Chondrocyte (in vitro differentiated cells): Measurements from ENCODE around the gene KLF11. TPM values are rescaled to one million over a fixed set of nuclear protein-coding genes. Genes with fewer than 3 reads are reported as not detected.

ENCODE experiments used
- DNase-seq: peaks from one replicate; pipeline ENCODE4 v3.0.0; 2021; ENCODE audit warnings: mixed read lengths, low spot score
- H3K27ac Mint-ChIP-seq: one replicate; pipeline ENCODE4 v1.8.0; 2021; ENCODE audit warnings: mild to moderate bottlenecking, moderate library complexity, mixed read lengths; ENCODE audit not compliant: unreplicated experiment
- H3K27me3 Mint-ChIP-seq: 2 replicates; pipeline ENCODE4 v1.8.0; 2021; ENCODE audit warnings: low read depth, mixed read lengths
- H3K36me3 Mint-ChIP-seq: 2 replicates; pipeline ENCODE4 v1.8.0; 2021; ENCODE audit warnings: low read depth, mixed read lengths
- H3K4me1 Mint-ChIP-seq: 2 replicates; pipeline ENCODE4 v1.8.0; 2021; ENCODE audit warnings: low read depth, mild to moderate bottlenecking, mixed read lengths
- H3K4me3 Mint-ChIP-seq: one replicate; pipeline ENCODE4 v1.8.0; 2021; ENCODE audit warnings: mild to moderate bottlenecking, moderate library complexity, mixed read lengths; ENCODE audit not compliant: unreplicated experiment
- H3K9me3 Mint-ChIP-seq: 2 replicates; pipeline ENCODE4 v1.8.0; 2021; ENCODE audit warnings: low read depth, mixed read lengths
- total RNA-seq: library from RNA; stranded (reverse); gene quantifications from 3 replicates; pipeline ENCODE4 v1.2.1, GENCODE V29; 2021
- TF ChIP-seq, protein P1 (sequence below): fragments of 200-600 bp; sonication (generic); IDR thresholded peaks from 2 replicates; pipeline ENCODE4 v1.5.0; 2021; ENCODE audit warnings: antibody characterized with exemption, mild to moderate bottlenecking, moderate library complexity

KLF11 gene
- total RNA-seq, 1 donor from 2014 or later, result 15.2 TPM

DNA sequence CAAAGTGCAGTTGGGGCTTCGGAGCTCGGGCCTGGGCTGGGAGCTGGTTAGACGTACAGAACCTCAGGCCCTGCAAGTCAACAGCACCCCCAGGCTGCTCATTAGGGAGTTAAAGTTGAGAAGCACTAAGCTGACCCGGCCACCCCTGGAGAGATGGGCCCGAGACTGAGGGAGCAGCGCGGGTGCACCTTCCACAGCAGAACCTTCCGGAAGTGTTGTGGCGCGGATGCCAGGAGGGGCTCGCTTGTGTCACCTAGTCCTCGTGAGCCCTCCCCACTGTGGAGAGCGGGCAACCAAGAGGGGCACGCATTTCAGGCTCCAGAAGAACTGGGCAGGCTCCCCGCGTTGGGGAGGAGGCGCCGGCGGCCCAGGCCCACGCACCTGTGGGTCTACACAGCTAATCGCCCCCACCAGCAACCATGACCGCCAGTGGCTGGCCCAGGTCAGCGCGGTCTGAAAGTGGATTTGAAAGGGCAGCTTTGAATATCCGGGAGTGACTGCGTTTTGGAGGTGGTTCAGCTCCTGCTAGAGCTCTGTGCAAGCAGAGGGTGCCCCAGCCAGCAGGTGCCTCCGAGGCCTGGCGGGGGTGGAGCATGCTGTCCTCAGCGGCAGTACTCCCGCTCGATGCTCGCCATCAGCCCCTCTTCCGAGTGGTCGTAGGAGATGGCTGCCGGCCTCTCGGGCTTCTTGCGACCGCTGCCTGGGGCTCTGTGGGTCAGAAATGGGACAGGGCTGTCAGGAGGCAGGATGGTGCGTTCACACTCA lies 15.1 kb downstream of the KLF11 start:
- H3K27ac Mint-ChIP-seq, result no peak overlapping the region
- no peak overlapping the region for H3K4me3 Mint-ChIP-seq
- H3K36me3 Mint-ChIP-seq, result peaks cover 5% of the 10 kb centered on the region
- peaks cover 13% of the 10 kb centered on the region for H3K4me1 Mint-ChIP-seq
- H3K9me3 Mint-ChIP-seq, result no peaks in the 10 kb centered on the region
- no peaks in the 10 kb centered on the region for H3K27me3 Mint-ChIP-seq
- DNase-seq, result peak; percentile 82
- TF ChIP-seq, protein P1, sequence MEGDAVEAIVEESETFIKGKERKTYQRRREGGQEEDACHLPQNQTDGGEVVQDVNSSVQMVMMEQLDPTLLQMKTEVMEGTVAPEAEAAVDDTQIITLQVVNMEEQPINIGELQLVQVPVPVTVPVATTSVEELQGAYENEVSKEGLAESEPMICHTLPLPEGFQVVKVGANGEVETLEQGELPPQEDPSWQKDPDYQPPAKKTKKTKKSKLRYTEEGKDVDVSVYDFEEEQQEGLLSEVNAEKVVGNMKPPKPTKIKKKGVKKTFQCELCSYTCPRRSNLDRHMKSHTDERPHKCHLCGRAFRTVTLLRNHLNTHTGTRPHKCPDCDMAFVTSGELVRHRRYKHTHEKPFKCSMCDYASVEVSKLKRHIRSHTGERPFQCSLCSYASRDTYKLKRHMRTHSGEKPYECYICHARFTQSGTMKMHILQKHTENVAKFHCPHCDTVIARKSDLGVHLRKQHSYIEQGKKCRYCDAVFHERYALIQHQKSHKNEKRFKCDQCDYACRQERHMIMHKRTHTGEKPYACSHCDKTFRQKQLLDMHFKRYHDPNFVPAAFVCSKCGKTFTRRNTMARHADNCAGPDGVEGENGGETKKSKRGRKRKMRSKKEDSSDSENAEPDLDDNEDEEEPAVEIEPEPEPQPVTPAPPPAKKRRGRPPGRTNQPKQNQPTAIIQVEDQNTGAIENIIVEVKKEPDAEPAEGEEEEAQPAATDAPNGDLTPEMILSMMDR, result no peak

DNA sequence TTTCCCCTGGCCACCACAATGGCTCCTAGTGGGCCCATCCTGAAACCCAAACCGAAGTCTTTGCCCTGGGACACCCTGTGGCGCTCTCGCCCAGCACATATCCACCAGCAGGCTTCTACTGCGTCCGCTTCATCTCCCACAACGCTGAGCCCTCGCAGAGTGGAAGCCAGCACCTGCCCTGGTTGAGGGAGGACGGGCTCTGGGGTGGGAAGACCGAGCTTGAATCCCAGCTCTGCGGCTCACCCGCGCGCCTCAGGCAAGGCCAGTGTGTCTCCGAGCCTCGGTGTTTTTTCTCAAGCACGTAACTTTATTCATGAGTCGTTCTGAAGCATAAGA lies 15.6 kb downstream of the KLF11 start:
- TF ChIP-seq, protein P1, result no peak
- Mint-ChIP-seq H3K27ac (no peak overlapping the region), H3K4me3 (no peak overlapping the region), H3K27me3 (no peaks in the 10 kb centered on the region), H3K9me3 (no peaks in the 10 kb centered on the region), H3K4me1 (peaks cover 13% of the 10 kb centered on the region), H3K36me3 (peaks cover 3% of the 10 kb centered on the region)
- peak; percentile 77 for DNase-seq

DNA sequence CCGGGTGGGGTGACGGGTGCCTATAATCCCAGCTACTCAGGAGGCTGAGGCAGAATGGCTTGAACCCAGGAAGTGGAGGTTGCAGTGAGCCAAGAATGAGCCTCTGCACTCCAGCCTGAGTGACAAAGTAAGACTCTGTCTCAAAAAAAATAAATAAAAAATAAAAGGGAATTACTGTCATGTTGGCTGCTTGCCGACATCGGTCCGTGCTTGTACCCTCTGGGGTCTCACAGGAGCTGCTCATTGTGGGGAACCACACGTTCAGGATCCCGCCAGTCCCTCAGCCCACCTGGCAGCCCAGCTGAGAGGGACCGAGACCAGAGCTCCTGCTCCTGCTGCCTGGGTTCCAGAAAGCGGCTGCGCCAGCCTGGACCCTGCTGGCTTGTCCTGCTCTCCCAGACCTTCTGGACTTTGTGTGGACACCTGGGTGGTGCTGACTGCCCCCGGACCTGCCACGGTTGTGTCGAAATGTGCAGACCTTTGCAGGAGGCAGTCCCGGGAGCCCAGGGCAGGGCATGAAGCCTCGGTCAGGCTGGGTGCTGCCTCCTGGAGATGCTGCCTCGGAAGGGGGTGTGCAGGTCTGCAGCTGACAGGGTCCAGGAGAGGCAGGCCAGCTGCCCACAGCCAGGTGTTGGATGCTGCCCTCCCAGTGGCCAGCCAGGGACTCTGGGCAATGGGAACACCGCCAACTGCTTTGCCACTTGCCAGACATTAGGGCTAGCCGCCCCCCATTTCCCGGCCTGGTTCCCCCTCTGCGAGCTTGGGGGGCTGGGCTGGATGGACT lies 16.4 kb downstream of the KLF11 start:
- no peaks in the 10 kb centered on the region for H3K9me3 Mint-ChIP-seq
- no peak overlapping the region for H3K4me3 Mint-ChIP-seq
- H3K4me1 Mint-ChIP-seq, result peaks cover 13% of the 10 kb centered on the region
- DNase-seq, result peak; percentile 86
- H3K27ac Mint-ChIP-seq, result no peak overlapping the region
- TF ChIP-seq, protein P1, result no peak
- H3K36me3 Mint-ChIP-seq, result no peaks in the 10 kb centered on the region
- no peaks in the 10 kb centered on the region for H3K27me3 Mint-ChIP-seq

DNA sequence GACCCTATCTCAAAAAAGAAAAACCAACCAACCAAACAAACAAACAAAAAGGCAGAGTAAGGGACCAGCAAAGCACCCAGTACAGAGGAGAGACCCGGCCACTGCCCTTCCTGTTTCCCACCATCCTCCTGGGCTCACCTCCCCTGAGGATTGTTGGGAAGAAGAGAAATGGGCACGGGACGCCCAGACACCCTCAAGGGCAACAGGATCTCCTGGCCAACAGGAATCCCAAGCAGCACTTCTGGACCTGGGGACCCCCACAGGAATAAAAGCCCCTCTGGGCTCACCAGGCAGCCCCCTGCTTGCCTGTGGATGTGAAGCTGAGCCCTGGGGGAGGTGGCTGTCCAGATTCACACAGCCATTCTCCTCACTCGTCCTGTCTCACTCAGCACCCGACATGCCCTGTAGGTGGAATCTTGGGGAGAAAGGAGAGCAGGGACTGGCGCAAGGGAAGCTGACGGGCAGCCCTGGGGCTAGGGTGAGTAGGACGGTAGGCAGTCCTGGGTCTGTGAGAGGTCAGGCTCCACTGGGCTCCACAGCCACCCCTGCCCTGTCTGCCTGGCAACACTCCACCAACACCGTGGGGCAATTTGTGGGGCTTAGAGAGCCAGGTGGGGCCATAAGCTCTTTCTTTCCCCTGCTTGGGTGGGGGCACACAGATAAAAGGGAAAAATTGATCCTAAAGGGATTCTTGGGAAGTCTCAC lies 18.0 kb downstream of the KLF11 start:
- Mint-ChIP-seq H3K36me3 (no peaks in the 10 kb centered on the region), H3K27me3 (no peaks in the 10 kb centered on the region), H3K4me1 (peaks cover 13% of the 10 kb centered on the region), H3K9me3 (no peaks in the 10 kb centered on the region), H3K27ac (no peak overlapping the region), H3K4me3 (no peak overlapping the region)
- DNase-seq, result peak; percentile 60
- TF ChIP-seq, protein P1, result no peak

DNA sequence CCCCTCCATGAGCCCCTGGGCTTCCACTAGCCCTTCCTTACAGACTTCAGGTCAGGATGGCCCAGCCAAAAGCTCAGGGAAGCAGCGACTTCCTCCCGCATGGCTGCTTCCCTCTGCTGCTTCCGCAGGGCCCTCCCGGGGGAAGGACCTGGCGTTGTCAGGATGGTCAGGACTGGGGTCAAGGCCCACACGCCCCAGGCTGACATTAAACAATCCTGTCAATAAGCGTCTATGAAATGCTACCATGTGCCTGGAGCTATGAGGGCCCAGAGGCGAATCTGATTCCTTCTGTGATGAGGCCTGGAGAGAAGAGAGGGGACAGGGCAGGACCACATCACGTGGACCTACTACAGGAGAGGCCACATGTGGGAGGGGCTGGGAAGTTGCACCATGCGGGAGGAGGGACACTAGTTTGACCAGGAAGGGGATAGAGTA lies 19.6 kb downstream of the KLF11 start:
- no peaks in the 10 kb centered on the region for H3K27me3 Mint-ChIP-seq
- H3K36me3 Mint-ChIP-seq, result peaks cover 3% of the 10 kb centered on the region
- no peak overlapping the region for H3K4me3 Mint-ChIP-seq
- H3K9me3 Mint-ChIP-seq, result peaks cover 4% of the 10 kb centered on the region
- TF ChIP-seq, protein P1, result no peak
- no peak overlapping the region for H3K27ac Mint-ChIP-seq
- H3K4me1 Mint-ChIP-seq, result peaks cover under 1% of the 10 kb centered on the region
- peak; percentile 68 for DNase-seq
